Astrocyte (in vitro differentiated cells and primary cell): ENCODE measurements around the gene ITPRIPL1.

Experiments
- EZH2 ChIP-seq: IDR thresholded peaks from 2 replicates; pipeline ENCODE4 v1.6.1; 2012; ENCODE audit warnings: mild to moderate bottlenecking, low read length, inconsistent platforms; ENCODE audit not compliant: insufficient read depth
- TF ChIP-seq, protein P1 (sequence below): IDR thresholded peaks from 2 replicates; pipeline ENCODE4 v1.5.1; 2011; ENCODE audit warnings: low read depth, mild to moderate bottlenecking, inconsistent platforms, low read length, moderate library complexity; ENCODE audit not compliant: insufficient read depth

DNA sequence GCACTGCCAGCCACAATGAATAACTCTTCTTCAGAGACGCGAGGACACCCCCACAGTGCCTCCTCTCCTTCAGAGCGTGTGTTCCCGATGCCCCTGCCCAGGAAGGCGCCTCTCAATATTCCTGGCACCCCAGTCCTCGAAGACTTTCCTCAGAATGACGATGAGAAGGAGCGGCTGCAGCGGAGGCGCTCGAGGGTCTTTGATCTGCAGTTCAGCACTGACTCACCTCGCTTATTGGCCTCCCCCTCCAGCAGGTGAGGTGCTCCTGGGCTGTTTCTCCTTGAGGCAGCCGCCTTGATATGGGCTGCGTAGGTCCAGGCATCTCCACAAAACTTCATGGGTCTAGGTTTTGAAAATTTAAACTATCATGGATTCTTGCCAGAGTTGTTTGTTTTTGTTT lies 16.5 kb downstream of the ITPRIPL1 start:
- TF ChIP-seq, protein P1, sequence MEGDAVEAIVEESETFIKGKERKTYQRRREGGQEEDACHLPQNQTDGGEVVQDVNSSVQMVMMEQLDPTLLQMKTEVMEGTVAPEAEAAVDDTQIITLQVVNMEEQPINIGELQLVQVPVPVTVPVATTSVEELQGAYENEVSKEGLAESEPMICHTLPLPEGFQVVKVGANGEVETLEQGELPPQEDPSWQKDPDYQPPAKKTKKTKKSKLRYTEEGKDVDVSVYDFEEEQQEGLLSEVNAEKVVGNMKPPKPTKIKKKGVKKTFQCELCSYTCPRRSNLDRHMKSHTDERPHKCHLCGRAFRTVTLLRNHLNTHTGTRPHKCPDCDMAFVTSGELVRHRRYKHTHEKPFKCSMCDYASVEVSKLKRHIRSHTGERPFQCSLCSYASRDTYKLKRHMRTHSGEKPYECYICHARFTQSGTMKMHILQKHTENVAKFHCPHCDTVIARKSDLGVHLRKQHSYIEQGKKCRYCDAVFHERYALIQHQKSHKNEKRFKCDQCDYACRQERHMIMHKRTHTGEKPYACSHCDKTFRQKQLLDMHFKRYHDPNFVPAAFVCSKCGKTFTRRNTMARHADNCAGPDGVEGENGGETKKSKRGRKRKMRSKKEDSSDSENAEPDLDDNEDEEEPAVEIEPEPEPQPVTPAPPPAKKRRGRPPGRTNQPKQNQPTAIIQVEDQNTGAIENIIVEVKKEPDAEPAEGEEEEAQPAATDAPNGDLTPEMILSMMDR = no peak
- no peak for TF ChIP-seq EZH2
